H1 (cell line): ENCODE data around the gene VENTX. TPM values are rescaled to one million over a fixed set of nuclear protein-coding genes. Genes with fewer than 3 reads are reported as not detected.

Experiments
- CTCF ChIA-PET: fragments of 300-600 bp; sonication (Branson Sonifier 250); formaldehyde crosslinking; loops from one replicate; lab custom pipeline; 2021; ENCODE audit not compliant: partially characterized antibody; lab: Charles Lee
- POLR2A ChIA-PET: fragments of 300-600 bp; sonication (Branson Sonifier 250); formaldehyde crosslinking; loops from one replicate; lab custom pipeline; 2021; ENCODE audit warnings: inconsistent platforms; ENCODE audit not compliant: partially characterized antibody; lab: Charles Lee
- DNase-seq, 2 experiments: peaks; one replicate each; pipeline versions ENCODE4 v3.0.0 to v3.0.0-alpha.2; 2010 to 2022; ENCODE audit warnings: low spot score in 2 of 2, low read depth in 1 of 2, mixed read lengths in 1 of 2
- FAIRE-seq: peaks from 2 replicates; lab custom pipeline; 2011; peaks lifted over from hg19 to GRCh38; lab: Jason Lieb, UNC
- H2AFZ ChIP-seq: 2 replicates; pipeline ENCODE4 v1.8.1; 2012; ENCODE audit warnings: low read length, inconsistent platforms
- H2AK5ac ChIP-seq: 2 replicates; pipeline ENCODE4 v1.6.1; 2013; ENCODE audit warnings: low read depth, low read length
- H2BK120ac ChIP-seq: replicated peaks from 2 replicates; pipeline ENCODE3; 2013; ENCODE audit warnings: low read depth, low read length, inconsistent platforms
- H2BK12ac ChIP-seq: 2 replicates; pipeline ENCODE4 v1.6.1; 2013; ENCODE audit warnings: low read depth, low read length
- H2BK15ac ChIP-seq: 2 replicates; pipeline ENCODE4 v1.6.1; 2013; ENCODE audit warnings: low read length
- H2BK20ac ChIP-seq: 2 replicates; pipeline ENCODE4 v1.6.1; 2013; ENCODE audit warnings: low read length
- H2BK5ac ChIP-seq: 2 replicates; pipeline ENCODE4 v1.6.1; 2013; ENCODE audit warnings: low read depth, low read length
- H3K14ac ChIP-seq: 2 replicates; pipeline ENCODE4 v1.6.1; 2013; ENCODE audit warnings: inconsistent platforms; ENCODE audit not compliant: insufficient read length
- H3K18ac ChIP-seq: 2 replicates; pipeline ENCODE4 v1.6.1; 2013; ENCODE audit warnings: low read length; ENCODE audit errors: extremely low read depth
- H3K23ac ChIP-seq: 2 replicates; pipeline ENCODE4 v1.6.1; 2013; ENCODE audit warnings: inconsistent platforms; ENCODE audit not compliant: insufficient read length
- H3K23me2 ChIP-seq: 2 replicates; pipeline ENCODE4 v1.6.1; 2013; ENCODE audit warnings: low read depth, low read length
- H3K27ac ChIP-seq: 2 replicates; pipeline ENCODE4 v1.6.1; 2011; ENCODE audit warnings: low read depth, low read length, inconsistent platforms
- H3K27me3 ChIP-seq, 4 experiments: replicated peaks in 1 of 4; 1 replicate in 1 of 4; 2 replicates in 3 of 4; pipeline versions ENCODE4 v1.6.1 to v1.8.1; 2011 to 2013; ENCODE audit warnings: low read length in 3 of 4, mild to moderate bottlenecking in 3 of 4, inconsistent platforms in 2 of 4, mixed read lengths in 2 of 4, moderate library complexity in 1 of 4; ENCODE audit not compliant: control insufficient read depth in 3 of 4, insufficient read depth in 3 of 4; ENCODE audit errors: extremely low read depth in 1 of 4
- H3K36me3 ChIP-seq, 4 experiments: 2 replicates each; pipeline versions ENCODE4 v1.6.1 to v1.8.1; 2011 to 2013; ENCODE audit warnings: mild to moderate bottlenecking in 4 of 4, low read length in 3 of 4, moderate library complexity in 2 of 4, control low read depth in 1 of 4, inconsistent platforms in 1 of 4; ENCODE audit not compliant: insufficient read depth in 4 of 4, control insufficient read depth in 2 of 4
- H3K4ac ChIP-seq: replicated peaks from 2 replicates; pipeline ENCODE3; 2013; ENCODE audit warnings: low read length, low read depth, mixed read lengths, inconsistent platforms; ENCODE audit not compliant: insufficient read length
- H3K4me1 ChIP-seq, 4 experiments: replicated peaks in 1 of 4; 1 replicate in 1 of 4; 2 replicates in 3 of 4; pipeline versions ENCODE4 v1.6.1 to v1.8.1; 2011 to 2013; ENCODE audit warnings: low read length in 3 of 4, inconsistent platforms in 2 of 4, mixed read lengths in 1 of 4; ENCODE audit not compliant: insufficient read depth in 4 of 4, control insufficient read depth in 3 of 4
- H3K4me2 ChIP-seq, 2 experiments: 2 replicates each; pipeline versions ENCODE4 v1.6.1 to v1.8.1; 2011 to 2013; ENCODE audit warnings: low read depth in 2 of 2, low read length in 2 of 2, control low read depth in 1 of 2, inconsistent platforms in 1 of 2, mild to moderate bottlenecking in 1 of 2; ENCODE audit not compliant: insufficient read depth in 1 of 2
- H3K4me3 ChIP-seq, 4 experiments: fragments of 200-600, 300-600 bp in 1 of 4; sonication (generic), shearing (Covaris generic), sonication (Bioruptor Twin) in 1 of 4; 2 replicates each; pipeline versions ENCODE4 v1.5.1 to v1.8.1; 2011 to 2016; ENCODE audit warnings: low read length in 4 of 4, low read depth in 3 of 4, control low read depth in 2 of 4, inconsistent platforms in 2 of 4, mild to moderate bottlenecking in 2 of 4, mixed read lengths in 1 of 4, moderate library complexity in 1 of 4; ENCODE audit not compliant: insufficient read depth in 2 of 4; ENCODE audit errors: extremely low read depth in 1 of 4
- H3K56ac ChIP-seq: replicated peaks from 2 replicates; pipeline ENCODE3; 2013; ENCODE audit warnings: low read depth, mild to moderate bottlenecking, mixed read lengths, low read length, inconsistent platforms; ENCODE audit not compliant: insufficient read length
- H3K79me1 ChIP-seq: 2 replicates; pipeline ENCODE4 v1.6.1; 2013; ENCODE audit warnings: low read depth, low read length, control low read depth
- H3K79me2 ChIP-seq, 2 experiments: 2 replicates each; pipeline versions ENCODE4 v1.6.1 to v1.8.1; 2012 to 2013; ENCODE audit warnings: low read length in 2 of 2, mild to moderate bottlenecking in 2 of 2, inconsistent platforms in 1 of 2; ENCODE audit not compliant: insufficient read depth in 2 of 2, control insufficient read depth in 1 of 2
- H3K9ac ChIP-seq, 4 experiments: replicated peaks in 1 of 4; 1 replicate in 1 of 4; 2 replicates in 3 of 4; pipeline versions ENCODE4 v1.6.1 to v1.8.1; 2011 to 2013; ENCODE audit warnings: low read depth in 3 of 4, low read length in 3 of 4, control low read depth in 2 of 4, mild to moderate bottlenecking in 2 of 4, moderate library complexity in 2 of 4, inconsistent platforms in 1 of 4; ENCODE audit errors: extremely low read depth in 1 of 4
- H3K9me3 ChIP-seq, 2 experiments: 2 replicates each; pipeline versions ENCODE4 v1.6.1 to v1.8.1; 2012 to 2013; ENCODE audit warnings: mild to moderate bottlenecking in 2 of 2, moderate library complexity in 2 of 2, control low read depth in 1 of 2, inconsistent platforms in 1 of 2, low read depth in 1 of 2, low read length in 1 of 2, mixed read lengths in 1 of 2; ENCODE audit not compliant: insufficient read depth in 2 of 2
- H4K20me1 ChIP-seq, 2 experiments: replicated peaks in 1 of 2; 2 replicates each; pipeline versions ENCODE3 to v1.8.1; 2011 to 2013; ENCODE audit warnings: inconsistent platforms in 2 of 2, low read length in 2 of 2, mild to moderate bottlenecking in 1 of 2; ENCODE audit not compliant: insufficient read depth in 2 of 2, control insufficient read depth in 1 of 2
- H4K5ac ChIP-seq: 2 replicates; pipeline ENCODE4 v1.6.1; 2013; ENCODE audit warnings: low read length, low read depth, mixed read lengths, inconsistent platforms; ENCODE audit not compliant: insufficient read length
- H4K8ac ChIP-seq: 2 replicates; pipeline ENCODE4 v1.8.0; 2013; ENCODE audit warnings: mild to moderate bottlenecking, moderate library complexity, low read length, inconsistent platforms; ENCODE audit not compliant: insufficient read depth; ENCODE audit errors: extremely low read depth
- H4K91ac ChIP-seq: replicated peaks from 2 replicates; pipeline ENCODE3; 2013; ENCODE audit warnings: low read length, mixed read lengths, inconsistent platforms; ENCODE audit not compliant: insufficient read length
- BCL11A ChIP-seq, 2 experiments: IDR thresholded peaks; one replicate each; pipeline ENCODE4 v1.6.1; 2011; ENCODE audit warnings: low read depth in 2 of 2, low read length in 2 of 2, mild to moderate bottlenecking in 2 of 2
- CEBPB ChIP-seq: IDR thresholded peaks from 2 replicates; pipeline ENCODE4 v1.6.1; 2012; ENCODE audit warnings: low read depth, low read length
- HDAC2 ChIP-seq, 2 experiments: fragments of 300-600 bp in 1 of 2; sonication (generic) in 1 of 2; IDR thresholded peaks; 2 replicates each; pipeline ENCODE4 v1.6.1; 2011 to 2012; ENCODE audit warnings: low read depth in 2 of 2, low read length in 2 of 2, mild to moderate bottlenecking in 2 of 2, moderate library complexity in 2 of 2, borderline replicate concordance in 1 of 2, inconsistent platforms in 1 of 2
- POLR2AphosphoS5 ChIP-seq: IDR thresholded peaks from 2 replicates; pipeline ENCODE4 v1.6.1; 2011; ENCODE audit warnings: low read depth, low read length
- RAD21 ChIP-seq, 2 experiments: IDR thresholded peaks in 1 of 2; conservative IDR thresholded peaks in 1 of 2; 2 replicates each; pipeline ENCODE4 v1.6.1; 2011; ENCODE audit warnings: low read depth in 2 of 2, low read length in 2 of 2, improper control_type of control experiment in 1 of 2, inconsistent platforms in 1 of 2, mild to moderate bottlenecking in 1 of 2, moderate library complexity in 1 of 2
- RNF2 ChIP-seq: fragments of 200-900, 300-1000 bp; sonication (generic); IDR thresholded peaks from 2 replicates; pipeline ENCODE4 v1.7.1; 2016; ENCODE audit warnings: borderline replicate concordance, low read depth, mild to moderate bottlenecking, antibody characterized with exemption, low read length; ENCODE audit not compliant: poor library complexity, severe bottlenecking; ENCODE audit errors: missing control alignments
- TCF12 ChIP-seq: IDR thresholded peaks from 2 replicates; pipeline ENCODE4 v1.6.1; 2011; ENCODE audit warnings: low read depth, mild to moderate bottlenecking, low read length
- WGBS, 2 experiments: shearing (Covaris generic) in 1 of 2; methylation state at CpG; one replicate each; pipeline versions ENCODE4 v1.1.6 to v1.1.7; 2013 to 2015; ENCODE audit warnings: low lambda C conversion rate in 2 of 2, mixed read lengths in 2 of 2, inconsistent platforms in 1 of 2, low coverage in 1 of 2, missing lambda C conversion rate in 1 of 2; ENCODE audit not compliant: insufficient replicate concordance in 2 of 2, insufficient coverage in 1 of 2, insufficient read length in 1 of 2; ENCODE audit errors: extremely low coverage in 1 of 2, missing lambda C conversion rate in 1 of 2; 5-methylcytosine and 5-hydroxymethylcytosine counted together
- polyA plus RNA-seq, 7 experiments: library from polyadenylated mRNA; depleted of rRNA in 3 of 7; stranded (reverse) in 5 of 7; unstranded in 2 of 7; fragments of >200 nt in 5 of 7; fragments of 200-250 nt in 2 of 7; gene quantifications; 1 replicate in 5 of 7; 2 replicates in 1 of 7; 4 replicates in 1 of 7; pipeline versions ENCODE4 v1.2.1 to v1.2.3, GENCODE V29; 2011 to 2013; ENCODE audit warnings: missing spikeins in 2 of 7, mixed read lengths in 2 of 7
- total RNA-seq: library from RNA; stranded (reverse); fragmentation: NEBNext Ultra II Directional; extraction: Animal tissue kit (Norgen Biotek cat#: 25700); gene quantifications from 2 replicates; pipeline ENCODE4 v1.2.1, GENCODE V29; 2021

The VENTX gene
- total and polyA plus RNA-seq, 2 of the 8 experiments (the other 6 are each of a cell fraction or from before 2014, with no cell fraction given) = 5.6 TPM

DNA sequence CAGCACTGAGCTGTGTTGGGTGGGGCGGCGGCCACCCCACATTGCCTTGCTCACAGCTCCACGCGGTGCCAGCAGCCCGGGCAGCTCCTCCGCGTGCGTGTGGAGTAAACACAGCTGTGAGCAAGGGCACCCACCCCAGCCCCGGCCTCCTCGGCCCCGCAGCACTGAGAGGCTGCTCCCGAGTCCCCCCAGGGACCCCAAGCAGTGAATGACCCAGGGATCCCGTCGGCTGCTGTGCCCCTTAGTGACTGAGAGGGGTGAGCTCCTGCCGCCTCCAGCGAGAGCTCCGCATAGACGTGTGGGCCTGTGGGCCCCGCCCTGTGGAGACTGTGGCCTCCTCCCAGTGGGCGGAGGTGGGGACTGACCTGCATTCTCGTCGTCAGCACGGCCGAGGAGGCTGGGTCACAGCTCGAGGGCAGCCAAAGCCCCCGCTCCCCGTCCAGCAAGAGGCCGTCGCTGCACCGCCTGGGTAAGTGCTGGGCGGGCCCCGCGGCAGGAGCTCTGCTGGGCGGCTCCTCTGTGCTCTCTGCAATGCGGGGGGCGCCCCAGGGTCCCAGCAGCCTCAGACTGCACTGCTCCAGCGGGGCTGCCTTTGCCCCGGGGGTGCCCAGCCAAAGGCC is 37.6 kb upstream of the VENTX start:
- Histone ChIP-seq H4K8ac (peak overlapping the region; percentile 5; the same call in 1 of the 2 replicates), H3K4me2 (no peak overlapping the region), H3K79me2 (no peaks in the 10 kb centered on the region), H3K4ac (no peak overlapping the region), H2AFZ (no peak overlapping the region), H3K18ac (no peak overlapping the region), H2AK5ac (no peak overlapping the region), H3K56ac (no peak overlapping the region), H3K4me1 (no peaks in the 10 kb centered on the region), H2BK120ac (no peak overlapping the region), H3K23ac (no peak overlapping the region), H3K14ac (no peak overlapping the region), H4K5ac (no peak overlapping the region), H2BK5ac (no peak overlapping the region), H3K79me1 (0 out of 2 replicates have a peak, but pooled peaks cover 2% of the 10 kb centered on the region), H4K91ac (no peak overlapping the region), H3K9me3 (no peaks in the 10 kb centered on the region; a peak in 1 of 4 replicates), H2BK12ac (no peak overlapping the region), H3K27me3 (no peaks in the 10 kb centered on the region), H4K20me1 (no peaks in the 10 kb centered on the region), H3K36me3 (peaks cover 0 to 10% (median 0%) of the 10 kb centered on the region in 4 experiments; a peak in 2 of 8 replicates), H3K9ac (no peak overlapping the region), H2BK20ac (no peak overlapping the region), H3K23me2 (no peaks in the 10 kb centered on the region), H3K27ac (no peak overlapping the region), H3K4me3 (no peak overlapping the region), H2BK15ac (no peak overlapping the region)
- no peak for TF ChIP-seq CEBPB
- TF ChIP-seq RNF2 = no peak
- TF ChIP-seq TCF12 = no peak
- no peak for TF ChIP-seq HDAC2 (IDR thresholded peaks at IDR 0.05; ENCODE audit: borderline replicate concordance in 1 of 2, low read depth in 2 of 2, low read length in 2 of 2)
- TF ChIP-seq RAD21 (IDR thresholded peaks at IDR 0.05 in 1 of 2, conservative IDR thresholded peaks at IDR 0.05 in 1 of 2; ENCODE audit: low read depth in 2 of 2, low read length in 2 of 2) = no peak
- TF ChIP-seq POLR2AphosphoS5 = no peak
- TF ChIP-seq BCL11A (IDR thresholded peaks at IDR 0.05; ENCODE audit: low read depth in 2 of 2, low read length in 2 of 2) = no peak
- ChIA-PET POLR2A (interaction anchor here (0.6 to 1.3 kb wide), 4 partner anchors 13 to 41 kb away, joined by 3 to 4 read pairs (median 3); no protein-coding TSS in a partner anchor), CTCF (interaction anchor here (0.9 to 1.4 kb wide), 3 partner anchors 19 to 260 kb away, joined by 3 to 5 read pairs (median 4); no protein-coding TSS in a partner anchor)
- DNase-seq (no peak), FAIRE-seq (no peak)
- 92% methylated on average over 32 of the region's 38 CpGs; no CpG with 5 or more reads in 1 of the 2 experiments for WGBS, 2 experiments
